ENCODE results near the gene RFX2. TPM values are rescaled to one million over a fixed set of nuclear protein-coding genes. Genes with fewer than 3 reads are reported as not detected.

The RFX2 gene
- total RNA-seq, 1 experiment from 2014 or later: 4.6 TPM

- peaks cover 25% of the 10 kb centered on the region for H3K27me3 Mint-ChIP-seq (ENCODE audit: low read depth)
Observed at GRCh38 chr19:6095760-6096159, 14.5 kb downstream of the RFX2 start.

GRCh38 chr19:6092329-6093286, 17.7 kb downstream of the RFX2 start:
- ChIA-PET POLR2A (no interaction called here), CTCF (interaction anchor here (0.6 to 2.0 kb wide), 9 partner anchors 16 to 289 kb away, joined by 3 to 11 read pairs (median 6); no protein-coding TSS in a partner anchor)
- TF ChIP-seq RORB (CRISPR knock-in tag; IDR thresholded peaks at IDR 0.05): no peak
- peak; percentile 52; the same call in 1 of the 2 replicates for TF ChIP-seq ZNF423 (CRISPR knock-in tag; IDR thresholded peaks at IDR 0.05)
- Mint-ChIP-seq H3K4me1 (peaks cover 21% of the 10 kb centered on the region), H3K27ac (no peak overlapping the region), H3K4me3 (peak overlapping the region; percentile 60), H3K27me3 (ENCODE audit: low read depth) (peaks cover 25% of the 10 kb centered on the region), H3K36me3 (no peaks in the 10 kb centered on the region), H3K9me3 (no peaks in the 10 kb centered on the region)
- DNase-seq (ENCODE audit: low spot score) (peak; percentile 68), ATAC-seq (peak; percentile 93)

More at GRCh38 chr19:6095760-6096159, 14.5 kb downstream of the RFX2 start:
- H3K4me3 Mint-ChIP-seq: no peak overlapping the region
- POLR2A ChIA-PET: no interaction called here
- no peak overlapping the region for H3K27ac Mint-ChIP-seq
- no peaks in the 10 kb centered on the region for H3K36me3 Mint-ChIP-seq
- ATAC-seq (no peak), DNase-seq (ENCODE audit: low spot score) (no peak)
- CTCF ChIA-PET: interaction anchor here (1.4 kb wide), 1 partner anchor 30 kb away, joined by 3 read pairs; no protein-coding TSS in a partner anchor
- TF ChIP-seq ZNF317 (CRISPR knock-in tag; IDR thresholded peaks at IDR 0.05; ENCODE audit: borderline replicate concordance, low read depth) (no peak), TCF7 (CRISPR knock-in tag; IDR thresholded peaks at IDR 0.05; ENCODE audit: low read depth) (no peak), NR2C2 (CRISPR knock-in tag; IDR thresholded peaks at IDR 0.05) (no peak), CDX4 (CRISPR knock-in tag; IDR thresholded peaks at IDR 0.05; ENCODE audit: borderline replicate concordance) (no peak), GABPB1 (CRISPR knock-in tag; IDR thresholded peaks at IDR 0.05) (no peak), HMGXB4 (CRISPR knock-in tag; IDR thresholded peaks at IDR 0.05) (no peak), ZBTB43 (CRISPR knock-in tag; IDR thresholded peaks at IDR 0.05) (no peak), JAZF1 (CRISPR knock-in tag; IDR thresholded peaks at IDR 0.05) (no peak), ZNF396 (CRISPR knock-in tag; IDR thresholded peaks at IDR 0.05; ENCODE audit: borderline replicate concordance) (no peak), MAX (CRISPR knock-in tag; IDR thresholded peaks at IDR 0.05) (no peak)
- peaks cover 24% of the 10 kb centered on the region for H3K4me1 Mint-ChIP-seq
- no peaks in the 10 kb centered on the region for H3K9me3 Mint-ChIP-seq

GRCh38 chr19:6091771-6092291, 18.5 kb downstream of the RFX2 start:
- peaks cover 27% of the 10 kb centered on the region for H3K4me1 Mint-ChIP-seq
- peaks cover 25% of the 10 kb centered on the region for H3K27me3 Mint-ChIP-seq (ENCODE audit: low read depth)
- TF ChIP-seq FOXJ3 (CRISPR knock-in tag; IDR thresholded peaks at IDR 0.05; ENCODE audit: borderline replicate concordance) (no peak), MXD4 (CRISPR knock-in tag; IDR thresholded peaks at IDR 0.05; ENCODE audit: borderline replicate concordance) (no peak), NFATC4 (CRISPR knock-in tag; IDR thresholded peaks at IDR 0.05) (no peak), ZSCAN18 (CRISPR knock-in tag; IDR thresholded peaks at IDR 0.05) (no peak), TEAD1 (CRISPR knock-in tag; IDR thresholded peaks at IDR 0.05) (no peak), ZNF121 (CRISPR knock-in tag; IDR thresholded peaks at IDR 0.05) (no peak), ARID4B (CRISPR knock-in tag; IDR thresholded peaks at IDR 0.05; ENCODE audit: borderline replicate concordance) (no peak)

More at GRCh38 chr19:6091771-6092291, 18.5 kb downstream of the RFX2 start:
- DNase-seq (ENCODE audit: low spot score) (no peak), ATAC-seq (no peak)
- ChIA-PET POLR2A (no interaction called here), CTCF (interaction anchor here (1.0 to 2.0 kb wide), 7 partner anchors 17 to 288 kb away, joined by 4 to 11 read pairs (median 6); no protein-coding TSS in a partner anchor)
- peak overlapping the region; percentile 60 for H3K4me3 Mint-ChIP-seq
- H3K9me3 Mint-ChIP-seq: no peaks in the 10 kb centered on the region
- no peak overlapping the region for H3K27ac Mint-ChIP-seq
- no peaks in the 10 kb centered on the region for H3K36me3 Mint-ChIP-seq

All from WTC11 (cell line).